HepG2 (cell line): ENCODE measurements around the gene CPNE1. TPM values are rescaled to one million over a fixed set of nuclear protein-coding genes. Genes with fewer than 3 reads are reported as not detected.

Source experiments
- ATAC-seq: fragments of 200-7000 bp; cut with Tn5 transposase; 3 replicates; pipeline ENCODE4 v1.9.1; 2020; ENCODE audit warnings: mild to moderate bottlenecking, moderate library complexity
- BruUV-seq: library from RNA; stranded (reverse); fragments of 400-500 nt; replicated peaks from 2 replicates; lab custom pipeline; 2021; lab: Mats Ljungman, UMichigan
- CTCF ChIA-PET: fragments of 300-600 bp; formaldehyde crosslinking; extraction: SDS; loops from one replicate; lab custom pipeline; 2021; ENCODE audit warnings: low total read pairs, inconsistent platforms, low intra/inter-chr PET ratio; lab: Yijun Ruan, JAX
- POLR2A ChIA-PET: fragments of 350-600 bp; sonication (Branson Sonifier 250); formaldehyde crosslinking; loops from one replicate; lab custom pipeline; 2020; ENCODE audit warnings: antibody characterized with exemption, inconsistent platforms; lab: Yijun Ruan, JAX
- DNase-seq: peaks from one replicate; pipeline ENCODE4 v3.0.0-alpha.2; 2015; ENCODE audit warnings: low spot score
- FAIRE-seq: peaks from 3 replicates; lab custom pipeline; 2011; peaks lifted over from hg19 to GRCh38; lab: Jason Lieb, UNC
- H2AFZ ChIP-seq: one replicate; pipeline ENCODE4 v1.6.1; 2011; ENCODE audit warnings: low read length, inconsistent platforms
- H3K27ac ChIP-seq: fragments of 300-600 bp; 3 replicates; pipeline ENCODE4 v1.8.0; 2011; ENCODE audit warnings: mixed run types, mild to moderate bottlenecking, mixed read lengths, low read length, inconsistent platforms; ENCODE audit not compliant: insufficient read depth; ENCODE audit errors: extremely low read length
- H3K27me3 ChIP-seq, 2 experiments: fragments of 200-600 bp in 1 of 2; 2 replicates in 1 of 2; 3 replicates in 1 of 2; pipeline versions ENCODE4 v1.6.0 to v1.8.0; 2011; ENCODE audit warnings: low read length in 2 of 2, mild to moderate bottlenecking in 2 of 2, moderate library complexity in 2 of 2, inconsistent platforms in 1 of 2; ENCODE audit not compliant: insufficient read depth in 2 of 2, control insufficient read depth in 1 of 2
- H3K36me3 ChIP-seq, 2 experiments: fragments of 200-600 bp in 1 of 2; replicated peaks in 1 of 2; 2 replicates in 1 of 2; 3 replicates in 1 of 2; pipeline versions ENCODE4 v1.5.1 to v1.8.0; 2011; ENCODE audit warnings: low read length in 2 of 2, inconsistent platforms in 1 of 2; ENCODE audit not compliant: insufficient read depth in 2 of 2, control insufficient read depth in 1 of 2
- H3K4me1 ChIP-seq: 2 replicates; pipeline ENCODE4 v1.5.1; 2012; ENCODE audit warnings: low read length, inconsistent platforms; ENCODE audit not compliant: insufficient read depth
- H3K4me2 ChIP-seq: 2 replicates; pipeline ENCODE4 v1.6.0; 2011; ENCODE audit warnings: low read depth, low read length, inconsistent platforms
- H3K4me3 ChIP-seq, 3 experiments: fragments of 200-600 bp in 1 of 3; sonication (generic), shearing (Covaris generic) in 1 of 3; replicated peaks in 1 of 3; 2 replicates each; pipeline ENCODE4 v1.5.1; 2011 to 2016; ENCODE audit warnings: low read length in 3 of 3, inconsistent platforms in 2 of 3, low read depth in 2 of 3, mild to moderate bottlenecking in 2 of 3, control low read depth in 1 of 3, mixed read lengths in 1 of 3; ENCODE audit not compliant: insufficient read depth in 1 of 3
- H3K79me2 ChIP-seq: one replicate; pipeline ENCODE4 v1.6.1; 2011; ENCODE audit warnings: low read length, inconsistent platforms; ENCODE audit not compliant: insufficient read depth
- H3K9ac ChIP-seq: 2 replicates; pipeline ENCODE4 v1.6.0; 2011; ENCODE audit warnings: mild to moderate bottlenecking, low read depth, low read length, inconsistent platforms; ENCODE audit not compliant: insufficient read depth
- H3K9me3 ChIP-seq: 2 replicates; pipeline ENCODE4 v1.5.1; 2012; ENCODE audit warnings: mild to moderate bottlenecking, low read length
- H4K20me1 ChIP-seq: 2 replicates; pipeline ENCODE4 v1.6.0; 2011; ENCODE audit warnings: inconsistent platforms, mild to moderate bottlenecking, low read length, moderate library complexity; ENCODE audit not compliant: insufficient read depth
- CHD2 ChIP-seq: IDR thresholded peaks from 2 replicates; pipeline ENCODE4 v1.6.1; 2011; ENCODE audit warnings: low read depth, low read length, improper control_type of control experiment
- GFI1 ChIP-seq: sonication (generic); formaldehyde crosslinking; IDR thresholded peaks from 2 replicates; pipeline ENCODE4 v1.5.0; 2020; ENCODE audit warnings: missing genetic modification reagents, mild to moderate bottlenecking, borderline replicate concordance
- MATR3 ChIP-seq: sonication (generic); formaldehyde crosslinking; IDR thresholded peaks from 2 replicates; pipeline ENCODE4 v1.4.0; 2020; ENCODE audit warnings: missing genetic modification reagents
- PHF21A ChIP-seq: sonication (generic); formaldehyde crosslinking; IDR thresholded peaks from 2 replicates; pipeline ENCODE4 v1.5.0; 2020; ENCODE audit warnings: mild to moderate bottlenecking, missing genetic modification reagents
- PTBP1 ChIP-seq: fragments of 200-400 bp; formaldehyde crosslinking; IDR thresholded peaks from 2 replicates; pipeline ENCODE4 v1.6.1; 2018; ENCODE audit warnings: low read length, low read depth; ENCODE audit not compliant: poor library complexity, severe bottlenecking
- RBM39 ChIP-seq: fragments of 200-400 bp; formaldehyde crosslinking; IDR thresholded peaks from one replicate; pipeline ENCODE4 v1.6.1; 2018; ENCODE audit warnings: antibody characterized with exemption, mild to moderate bottlenecking, low read depth, low read length; ENCODE audit not compliant: poor library complexity, severe bottlenecking
- TMF1 ChIP-seq: sonication (generic); formaldehyde crosslinking; IDR thresholded peaks from 2 replicates; pipeline ENCODE4 v1.8.1; 2022; ENCODE audit warnings: low read depth, missing genetic modification reagents
- XBP1 ChIP-seq: sonication (generic); formaldehyde crosslinking; IDR thresholded peaks from 2 replicates; pipeline ENCODE4 v1.5.0; 2020; ENCODE audit warnings: missing genetic modification reagents
- ZNF318 ChIP-seq: sonication (generic); formaldehyde crosslinking; IDR thresholded peaks from 2 replicates; pipeline ENCODE4 v1.4.0; 2020; ENCODE audit warnings: mild to moderate bottlenecking, missing genetic modification reagents
- ZNF33B ChIP-seq: sonication (generic); formaldehyde crosslinking; IDR thresholded peaks from 2 replicates; pipeline ENCODE4 v1.5.1; 2020; ENCODE audit warnings: mild to moderate bottlenecking, missing genetic modification reagents
- ZNF34 ChIP-seq: sonication (generic); formaldehyde crosslinking; IDR thresholded peaks from 2 replicates; pipeline ENCODE4 v1.4.0; 2020; ENCODE audit warnings: mild to moderate bottlenecking, missing genetic modification reagents, borderline replicate concordance
- ZNF543 ChIP-seq: sonication (generic); formaldehyde crosslinking; IDR thresholded peaks from 2 replicates; pipeline ENCODE4 v1.4.0; 2020; ENCODE audit warnings: mild to moderate bottlenecking, missing genetic modification reagents
- ZNF781 ChIP-seq: sonication (generic); formaldehyde crosslinking; IDR thresholded peaks from 2 replicates; pipeline ENCODE4 v1.5.1; 2020; ENCODE audit warnings: borderline replicate concordance, mild to moderate bottlenecking, missing genetic modification reagents; ENCODE audit errors: not compliant biosample characterization
- ZSCAN30 ChIP-seq: sonication (generic); formaldehyde crosslinking; IDR thresholded peaks from 2 replicates; pipeline ENCODE4 v1.5.0; 2020; ENCODE audit warnings: mild to moderate bottlenecking, missing genetic modification reagents
- WGBS: methylation state at CpG from one replicate; pipeline ENCODE4 v1.1.6; 2017; ENCODE audit warnings: low lambda C conversion rate; 5-methylcytosine and 5-hydroxymethylcytosine counted together
- in situ Hi-C: cut with HindIII; loops from 2 replicates; pipeline ENCODE4 v1.10.0; 2017; ENCODE audit warnings: low pct_unique_long_range_greater_than_20kb; ENCODE audit not compliant: extremely low pct_ligation_motif_present
- intact Hi-C: fragments of 100-400 bp; cut with micrococcal nuclease; formaldehyde crosslinking; loops from one replicate; pipeline ENCODE4 v1.10.0; 2022; ENCODE audit not compliant: unreplicated experiment
- polyA plus RNA-seq, 8 experiments: library from polyadenylated mRNA; depleted of rRNA in 3 of 8; stranded (reverse) in 7 of 8; unstranded in 1 of 8; fragments of >200 nt; fragmentation: Illumina TruSeq in 4 of 8; extraction: Trizol in 4 of 8; gene quantifications; 2 replicates each; pipeline versions ENCODE4 v1.2.1 to v1.2.3, GENCODE V29; 2011 to 2016; ENCODE audit warnings: low read depth in 4 of 8, missing spikeins in 1 of 8, mixed read lengths in 1 of 8; ENCODE audit not compliant: insufficient read depth in 1 of 8
- total RNA-seq, 5 experiments: library from RNA; depleted of rRNA; stranded (reverse); fragments of >200 nt; fragmentation: Illumina TruSeq; extraction: Trizol; gene quantifications; 2 replicates each; pipeline ENCODE4 v1.2.3, GENCODE V29; 2016; ENCODE audit warnings: low read depth in 1 of 5

The CPNE1 gene
- total and polyA plus RNA-seq, 2 of the 13 experiments (the other 11 are each of a cell fraction or from before 2014, with no cell fraction given), result 408 to 431 TPM

GRCh38 chr20:35702051-35702823, 37.5 kb upstream of the CPNE1 start:
- no peak for ATAC-seq
- Histone ChIP-seq H3K9me3 (no peaks in the 10 kb centered on the region), H3K4me1 (peaks cover 25% of the 10 kb centered on the region), H2AFZ (no peak overlapping the region), H3K4me3 (no peak overlapping the region), H4K20me1 (peaks cover 48% of the 10 kb centered on the region), H3K79me2 (peaks cover 36% of the 10 kb centered on the region), H3K27me3 (no peaks in the 10 kb centered on the region; a peak in 1 of 5 replicates), H3K4me2 (no peak overlapping the region), H3K9ac (no peak overlapping the region), H3K36me3 (peaks cover 19 to 50% of the 10 kb centered on the region in 2 experiments), H3K27ac (peak overlapping the region; percentile 26)
- intact Hi-C loops (no loop called here), in situ Hi-C loops (no loop called here)
- BruUV-seq, result no TSS peak
- 97% methylated on average over 12 of the region's 12 CpGs for WGBS
- DNase-seq, result no peak
- ChIA-PET POLR2A (interaction anchor here (1.0 to 23.6 kb wide), 12 partner anchors 8 to 247 kb away, joined by 3 to 319 read pairs (median 10); partner anchors contain the start of genes CEP250, CPNE1, PHF20 and RBM12), CTCF (no interaction called here)
- no peak for FAIRE-seq
- TF ChIP-seq ZNF318 (CRISPR knock-in tag) (no peak), GFI1 (no peak), PTBP1 (no peak), ZNF34 (CRISPR knock-in tag) (peak; percentile 58; the same call in 1 of the 2 replicates), PHF21A (CRISPR knock-in tag) (no peak), TMF1 (CRISPR knock-in tag) (0 out of 2 replicates have a peak, but pooled peaks have one; percentile 36), CHD2 (no peak; the same call in 1 of the 2 replicates), ZNF33B (CRISPR knock-in tag) (no peak), ZNF781 (CRISPR knock-in tag) (peak; percentile 75), MATR3 (CRISPR knock-in tag) (no peak), RBM39 (peak; percentile 13), XBP1 (CRISPR knock-in tag) (no peak), ZNF543 (CRISPR knock-in tag) (no peak), ZSCAN30 (CRISPR knock-in tag) (no peak)
